ENCODE measurements around the gene ANTKMT.

DNA sequence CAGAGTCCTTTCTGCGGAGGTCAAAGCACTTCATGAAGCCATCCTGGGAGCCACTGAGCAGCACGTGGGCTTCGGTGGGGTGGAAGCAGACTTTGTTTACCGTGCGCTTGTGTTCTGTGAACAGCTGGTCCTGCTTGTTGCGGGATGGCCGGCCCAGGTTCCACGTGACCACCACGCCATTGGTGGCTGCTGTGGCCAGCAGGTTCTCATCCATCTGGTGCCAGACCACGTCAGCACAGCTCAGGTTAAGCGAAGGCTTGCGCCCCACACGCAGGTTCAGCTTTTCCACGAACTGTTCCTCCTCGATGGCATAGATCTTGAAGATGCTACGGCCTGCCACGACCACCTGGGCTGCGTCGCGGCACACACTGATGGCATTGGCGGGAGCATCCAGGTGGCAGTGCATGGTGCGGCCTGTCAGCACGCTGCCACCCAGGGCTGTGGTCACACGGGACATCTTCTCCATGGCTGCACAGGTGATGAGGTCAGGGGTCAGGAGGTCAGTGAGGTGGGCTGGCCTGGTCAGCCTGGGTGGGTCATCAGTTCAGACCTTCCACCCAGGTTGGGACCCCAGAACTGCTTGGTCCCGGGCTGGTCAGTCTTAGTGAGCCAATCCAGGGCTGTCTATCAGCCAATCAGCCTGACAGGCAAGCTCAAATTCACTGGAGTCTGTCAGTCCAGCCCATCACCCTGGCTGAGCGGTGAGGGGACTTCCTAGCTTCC lies 31.6 kb upstream of the ANTKMT start:
- TF ChIP-seq, protein P1, sequence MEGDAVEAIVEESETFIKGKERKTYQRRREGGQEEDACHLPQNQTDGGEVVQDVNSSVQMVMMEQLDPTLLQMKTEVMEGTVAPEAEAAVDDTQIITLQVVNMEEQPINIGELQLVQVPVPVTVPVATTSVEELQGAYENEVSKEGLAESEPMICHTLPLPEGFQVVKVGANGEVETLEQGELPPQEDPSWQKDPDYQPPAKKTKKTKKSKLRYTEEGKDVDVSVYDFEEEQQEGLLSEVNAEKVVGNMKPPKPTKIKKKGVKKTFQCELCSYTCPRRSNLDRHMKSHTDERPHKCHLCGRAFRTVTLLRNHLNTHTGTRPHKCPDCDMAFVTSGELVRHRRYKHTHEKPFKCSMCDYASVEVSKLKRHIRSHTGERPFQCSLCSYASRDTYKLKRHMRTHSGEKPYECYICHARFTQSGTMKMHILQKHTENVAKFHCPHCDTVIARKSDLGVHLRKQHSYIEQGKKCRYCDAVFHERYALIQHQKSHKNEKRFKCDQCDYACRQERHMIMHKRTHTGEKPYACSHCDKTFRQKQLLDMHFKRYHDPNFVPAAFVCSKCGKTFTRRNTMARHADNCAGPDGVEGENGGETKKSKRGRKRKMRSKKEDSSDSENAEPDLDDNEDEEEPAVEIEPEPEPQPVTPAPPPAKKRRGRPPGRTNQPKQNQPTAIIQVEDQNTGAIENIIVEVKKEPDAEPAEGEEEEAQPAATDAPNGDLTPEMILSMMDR (IDR thresholded peaks at IDR 0.05; ENCODE audit: low read depth, low read length), result no peak
- no peak for TF ChIP-seq EZH2phosphoT487 (IDR thresholded peaks at IDR 0.05; ENCODE audit: low read depth)

All from OCI-LY3 (cell line).